Fibroblast of pulmonary artery (primary cell): ENCODE results near the gene SCMH1.

Experiments
- DNase-seq: peaks from one replicate; pipeline ENCODE4 v3.0.0-alpha.2; 2010; ENCODE audit warnings: low read depth
- H3K4me3 ChIP-seq: replicated peaks from 2 replicates; pipeline ENCODE4 v1.5.1; 2011; ENCODE audit warnings: low read depth, mild to moderate bottlenecking, control low read depth, low read length, moderate library complexity
- CTCF ChIP-seq: IDR thresholded peaks from 2 replicates; pipeline ENCODE4 v1.5.1; 2011; ENCODE audit warnings: mild to moderate bottlenecking, control low read depth, low read length, inconsistent platforms; ENCODE audit errors: missing control alignments

SCMH1 gene

GRCh38 chr1:41161846-41162245 is 80.3 kb downstream of the SCMH1 start:
- no peak for TF ChIP-seq CTCF
- H3K4me3 ChIP-seq, result no peak overlapping the region
- DNase-seq, result no peak

DNA sequence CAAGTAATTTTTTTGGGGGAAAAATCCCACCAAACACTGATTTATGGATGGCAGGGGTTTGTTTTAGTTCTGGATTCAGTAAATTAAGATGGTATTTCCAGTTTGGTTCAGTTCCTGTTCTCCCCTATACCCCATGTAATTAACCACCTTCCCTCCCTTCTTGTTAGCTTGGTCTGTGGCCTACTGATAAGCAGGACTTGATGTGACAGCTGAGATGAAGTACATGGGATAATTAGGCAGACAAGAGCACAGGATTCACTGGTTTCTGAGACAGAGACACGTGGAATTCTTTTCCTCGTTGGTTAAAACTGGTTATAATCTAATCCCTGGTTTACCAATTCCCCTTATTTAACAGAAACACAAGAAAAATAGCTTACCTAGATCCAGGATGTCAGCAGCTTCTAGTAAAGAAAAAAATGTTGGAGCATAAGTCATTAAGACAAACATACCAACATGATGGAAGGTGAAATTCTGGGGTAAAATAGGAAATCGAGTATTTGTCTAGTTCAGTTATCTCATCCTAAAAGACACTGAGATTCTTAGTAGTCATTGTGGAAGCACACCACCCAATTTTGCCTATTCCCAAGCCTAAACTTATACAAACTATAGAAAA is 81.5 kb downstream of the SCMH1 start:
- no peak for TF ChIP-seq CTCF
- H3K4me3 ChIP-seq, result no peak overlapping the region
- DNase-seq, result no peak

GRCh38 chr1:41158966-41159365 is 83.1 kb downstream of the SCMH1 start:
- H3K4me3 ChIP-seq, result no peak overlapping the region
- no peak for TF ChIP-seq CTCF
- no peak for DNase-seq

DNA sequence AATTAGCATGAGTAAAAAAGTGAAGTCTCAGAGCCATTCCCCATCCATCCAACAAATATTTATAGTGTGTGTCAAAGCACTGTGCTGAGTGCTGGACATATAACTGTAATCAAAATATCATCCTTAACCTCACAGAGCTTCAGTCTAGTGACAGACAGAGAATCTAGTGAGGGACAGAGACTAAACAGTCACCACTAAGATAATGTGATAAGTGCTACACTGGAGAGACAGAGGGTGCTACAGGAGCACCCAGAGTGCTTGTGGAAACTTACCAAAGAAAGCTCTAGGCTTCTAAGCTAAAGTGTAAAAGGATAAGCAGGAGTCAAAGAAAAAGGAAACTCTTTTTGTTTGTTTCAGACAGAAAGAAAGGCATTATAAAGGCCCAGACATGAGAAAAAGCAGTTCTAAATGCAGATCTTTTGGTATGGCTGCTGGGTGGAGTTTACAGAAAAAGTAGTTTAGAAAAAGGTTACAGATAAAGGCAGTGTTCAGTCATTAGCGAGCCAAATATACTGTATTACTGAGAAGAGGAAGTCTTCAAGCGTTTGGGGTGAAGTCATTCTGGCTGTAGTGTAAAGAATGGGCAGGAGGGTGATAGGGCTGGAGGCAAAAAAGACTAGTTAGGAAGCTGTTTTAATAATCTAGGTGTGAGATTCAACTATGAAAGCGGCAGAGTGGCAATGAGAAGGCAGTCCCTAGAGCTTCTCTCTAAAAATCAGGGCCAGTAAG is 83.8 kb downstream of the SCMH1 start:
- no peak overlapping the region for H3K4me3 ChIP-seq
- DNase-seq, result no peak
- TF ChIP-seq CTCF, result no peak

DNA sequence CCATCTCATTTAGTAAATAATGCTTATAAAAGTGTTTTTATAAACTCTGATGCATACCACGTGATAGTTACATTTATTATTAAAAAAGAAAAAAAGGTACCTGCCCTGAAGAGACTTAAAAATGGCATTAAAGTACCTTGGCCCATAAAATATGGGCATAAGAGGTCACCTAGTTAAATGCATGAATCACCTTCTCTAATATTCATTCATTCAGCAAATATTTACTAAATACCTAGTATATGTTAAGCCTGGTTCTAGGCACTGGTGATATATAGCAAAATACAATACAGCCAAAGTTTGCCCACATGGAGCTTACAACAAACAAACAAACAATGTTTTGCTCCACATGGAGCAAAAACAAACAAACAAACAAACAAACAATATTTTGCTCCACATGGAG is 87.0 kb downstream of the SCMH1 start:
- no peak for DNase-seq

GRCh38 chr1:41153750-41154274 is 88.3 kb downstream of the SCMH1 start:
- H3K4me3 ChIP-seq, result no peak overlapping the region
- DNase-seq, result no peak
- TF ChIP-seq CTCF, result no peak

More for the DNA sequence above, 87.0 kb downstream of the SCMH1 start:
- no peak for TF ChIP-seq CTCF
- H3K4me3 ChIP-seq, result no peak overlapping the region

GRCh38 chr1:41152622-41153044 is 89.5 kb downstream of the SCMH1 start:
- TF ChIP-seq CTCF, result no peak
- no peak overlapping the region for H3K4me3 ChIP-seq
- peak; percentile 85 for DNase-seq
